Motor neuron (in vitro differentiated cells): Measurements from ENCODE around the gene FOXN3. TPM values are rescaled to one million over a fixed set of nuclear protein-coding genes. Genes with fewer than 3 reads are reported as not detected.
"Not testable (repeated sequence)": the region's sequence is repeated elsewhere in the genome, so short reads cannot be mapped to it uniquely, and the experiment has no call there.

Source experiments
- ATAC-seq, 8 experiments: fragments of 200-7000 bp; cut with Tn5 transposase; replicated peaks in 6 of 8; 2 replicates each; pipeline ENCODE4 v1.8.0; 2021; ENCODE audit warnings: mild to moderate bottlenecking in 8 of 8, moderate library complexity in 8 of 8
- H3K27ac ChIP-seq, 2 donors: fragments of 250-450 bp; sonication (Bioruptor Pico); 2 replicates each; pipeline ENCODE4 v1.9.0; 2021; ENCODE audit warnings: antibody characterized with exemption in 2 of 2, mild to moderate bottlenecking in 2 of 2, moderate library complexity in 1 of 2
- H3K4me1 ChIP-seq, 2 donors: fragments of 250-450 bp; sonication (Bioruptor Pico); replicated peaks in 1 of 2; 2 replicates each; pipeline ENCODE4 v1.6.1; 2021; ENCODE audit warnings: antibody characterized with exemption in 2 of 2, mild to moderate bottlenecking in 2 of 2, moderate library complexity in 1 of 2
- H3K4me3 ChIP-seq, 5 donors: fragments of 250-450 bp; sonication (Bioruptor Pico); 2 replicates each; pipeline ENCODE4 v1.9.0; 2021; ENCODE audit warnings: antibody characterized with exemption in 5 of 5, mild to moderate bottlenecking in 5 of 5, moderate library complexity in 4 of 5
- WGBS, 10 experiments: fragments of 450-650 bp; shearing (Covaris generic); methylation state at CpG; one replicate each; pipeline ENCODE4 v1.0.0; 2022; 5-methylcytosine and 5-hydroxymethylcytosine counted together
- in situ Hi-C, 9 experiments: fragments of 400-800 bp; cut with MboI; loops; one replicate each; pipeline ENCODE4 v1.15.0; 2021; ENCODE audit warnings: low sequenced_read_pairs in 9 of 9, low pct_unique_long_range_greater_than_20kb in 2 of 9; ENCODE audit not compliant: unreplicated experiment in 9 of 9
- total RNA-seq, 8 experiments: library from RNA; unstranded; fragments of 300-600 nt; gene quantifications; 2 replicates each; pipeline versions ENCODE4 v1.2.3 to v1.2.4, GENCODE V29; 2022

FOXN3 gene
- total RNA-seq, 8 experiments from 2014 or later = 20.2 to 75.8 (median 26.8) TPM

GRCh38 chr14:89308232-89308959 lies 108.6 kb downstream of the FOXN3 start:
- in situ Hi-C loops = no loop called here
- ATAC-seq = no peak
- Histone ChIP-seq H3K27ac (no peak overlapping the region), H3K4me3 (no peak overlapping the region), H3K4me1 (peaks cover 24 to 28% of the 10 kb centered on the region in 2 donors)
- 80 to 100% (median 95%) methylated on average over 1 to 10 of the region's 10 CpGs; no CpG with 5 or more reads in 1 of the 10 experiments for WGBS, 10 experiments

- Histone ChIP-seq H3K4me3 (no peak overlapping the region), H3K4me1 (peaks cover 32 to 33% of the 10 kb centered on the region in 2 donors), H3K27ac (no peak overlapping the region)
- in situ Hi-C loops = no loop called here
- ATAC-seq = no peak
- WGBS, 10 experiments = 59 to 93% (median 70%) methylated on average over 3 to 8 of the region's 8 CpGs; no CpG with 5 or more reads in 3 of the 10 experiments
Measured at GRCh38 chr14:89307409-89307808, 109.6 kb downstream of the FOXN3 start.

GRCh38 chr14:89304972-89305703 lies 111.9 kb downstream of the FOXN3 start:
- no peak overlapping the region for H3K4me3 ChIP-seq
- ATAC-seq = peak; percentile 49 to 91 (median 60)
- H3K4me1 ChIP-seq = peaks cover 32 to 33% of the 10 kb centered on the region in 2 donors
- in situ Hi-C loops = no loop called here
- no peak overlapping the region for H3K27ac ChIP-seq
- 4 to 90% (median 47%) methylated on average over 2 to 12 of the region's 16 CpGs for WGBS, 10 experiments

GRCh38 chr14:89304561-89304960 lies 112.5 kb downstream of the FOXN3 start:
- 27 to 100% (median 77%) methylated on average over 1 to 6 of the region's 6 CpGs for WGBS, 10 experiments
- Histone ChIP-seq H3K4me1 (peaks cover 32 to 33% of the 10 kb centered on the region in 2 donors), H3K27ac (no peak overlapping the region), H3K4me3 (peak overlapping the region in 1 of 5 donors; percentile 12)
- ATAC-seq = no peak
- in situ Hi-C loops = no loop called here

- in situ Hi-C loops = no loop called here
- Histone ChIP-seq H3K4me3 (peak overlapping the region in 2 of 5 donors; percentile 10 to 12), H3K4me1 (peaks cover 32 to 33% of the 10 kb centered on the region in 2 donors), H3K27ac (peak overlapping the region; percentile 14 to 49)
- ATAC-seq = peak in 7 of 8 experiments; percentile 64 to 87 (median 81)
- WGBS, 10 experiments = 4 to 53% (median 20%) methylated on average over 3 to 11 of the region's 14 CpGs
Measured at GRCh38 chr14:89303456-89304435, 113.3 kb downstream of the FOXN3 start.

GRCh38 chr14:89302396-89302950 lies 114.6 kb downstream of the FOXN3 start:
- Histone ChIP-seq H3K4me3 (no peak overlapping the region), H3K4me1 (peaks cover 32 to 33% of the 10 kb centered on the region in 2 donors), H3K27ac (no peak overlapping the region)
- 71 to 100% (median 98%) methylated on average over 1 to 3 of the region's 7 CpGs; no CpG with 5 or more reads in 2 of the 10 experiments for WGBS, 10 experiments
- in situ Hi-C loops = no loop called here
- no peak for ATAC-seq

GRCh38 chr14:89299587-89299986 lies 117.4 kb downstream of the FOXN3 start:
- Histone ChIP-seq H3K4me1 (peaks cover 24% of the 10 kb centered on the region in 2 donors), H3K4me3 (no peak overlapping the region), H3K27ac (no peak overlapping the region)
- no peak for ATAC-seq
- in situ Hi-C loops = no loop called here
- WGBS, 10 experiments = 80 to 100% (median 87%) methylated on average over 1 to 3 of the region's 4 CpGs; no CpG with 5 or more reads in 2 of the 10 experiments

GRCh38 chr14:89298056-89298834 lies 118.8 kb downstream of the FOXN3 start:
- ATAC-seq = no peak
- 80 to 100% (median 92%) methylated on average over 1 to 7 of the region's 7 CpGs for whole genome bisulfite sequencing, 10 experiments
- in situ Hi-C loops = no loop called here
- peaks cover 24 to 28% of the 10 kb centered on the region in 2 donors for H3K4me1 ChIP-seq
- no peak overlapping the region for H3K27ac ChIP-seq
- no peak overlapping the region for H3K4me3 ChIP-seq

- peaks cover 29 to 36% of the 10 kb centered on the region in 2 donors for H3K4me1 ChIP-seq
Measured at GRCh38 chr14:89296281-89296745, 120.7 kb downstream of the FOXN3 start.

GRCh38 chr14:89294872-89295271 lies 122.2 kb downstream of the FOXN3 start:
- H3K4me1 ChIP-seq = peaks cover 29 to 36% of the 10 kb centered on the region in 2 donors

More at GRCh38 chr14:89296281-89296745, 120.7 kb downstream of the FOXN3 start:
- Histone ChIP-seq H3K4me3 (no peak overlapping the region), H3K27ac (no peak overlapping the region)
- ATAC-seq = peak in 7 of 8 experiments; percentile 22 to 85 (median 72)
- 48 to 83% (median 70%) methylated on average over 1 to 5 of the region's 6 CpGs; no CpG with 5 or more reads in 5 of the 10 experiments for WGBS, 10 experiments
- in situ Hi-C loops = no loop called here

GRCh38 chr14:89294469-89294868 lies 122.6 kb downstream of the FOXN3 start:
- H3K27ac ChIP-seq, ATAC-seq, H3K4me3 ChIP-seq, in situ Hi-C loops: not testable (repeated sequence)
- H3K4me1 ChIP-seq = peaks cover 29 to 36% of the 10 kb centered on the region in 2 donors
- 45 to 100% (median 83%) methylated on average over 1 to 2 of the region's 4 CpGs; no CpG with 5 or more reads in 2 of the 10 experiments for WGBS, 10 experiments

More at GRCh38 chr14:89294872-89295271, 122.2 kb downstream of the FOXN3 start:
- Histone ChIP-seq H3K27ac (no peak overlapping the region), H3K4me3 (no peak overlapping the region)
- no peak for ATAC-seq
- 81 to 100% (median 92%) methylated on average over 2 to 4 of the region's 6 CpGs; no CpG with 5 or more reads in 1 of the 10 experiments for WGBS, 10 experiments
- in situ Hi-C loops = no loop called here
